HepG2 (cell line): ENCODE measurements around the gene SRSF10. TPM values are rescaled to one million over a fixed set of nuclear protein-coding genes. Genes with fewer than 3 reads are reported as not detected.

ENCODE experiments used
- ARID5B ChIP-seq: IDR thresholded peaks from 2 replicates; pipeline ENCODE4 v1.4.0; 2020; ENCODE audit warnings: mild to moderate bottlenecking, missing genetic modification reagents
- CC2D1A ChIP-seq: sonication (generic); formaldehyde crosslinking; IDR thresholded peaks from 2 replicates; pipeline ENCODE4 v1.8.1; 2023; ENCODE audit warnings: mild to moderate bottlenecking, missing genetic modification reagents
- DPF2 ChIP-seq: sonication (generic); formaldehyde crosslinking; IDR thresholded peaks from 2 replicates; pipeline ENCODE4 v1.4.0; 2020; ENCODE audit warnings: mild to moderate bottlenecking, low read depth, missing genetic modification reagents, borderline replicate concordance
- GATA4 ChIP-seq: sonication (generic); IDR thresholded peaks from 2 replicates; pipeline ENCODE4 v1.6.1; 2016; ENCODE audit warnings: antibody characterized with exemption, low read depth, borderline replicate concordance
- MED8 ChIP-seq: sonication (generic); formaldehyde crosslinking; IDR thresholded peaks from 2 replicates; pipeline ENCODE4 v1.8.1; 2023; ENCODE audit warnings: mild to moderate bottlenecking, missing genetic modification reagents; ENCODE audit not compliant: insufficient replicate concordance
- MIXL1 ChIP-seq: IDR thresholded peaks from 2 replicates; pipeline ENCODE4 v1.6.1; 2016
- NCOR1 ChIP-seq: fragments of 200-600 bp; sonication (generic); IDR thresholded peaks from 2 replicates; pipeline ENCODE4 v1.7.0; 2017; ENCODE audit warnings: antibody characterized with exemption, low read length, borderline replicate concordance
- SNAI1 ChIP-seq: sonication (generic); formaldehyde crosslinking; IDR thresholded peaks from 2 replicates; pipeline ENCODE4 v1.5.0; 2020; ENCODE audit warnings: mild to moderate bottlenecking, missing genetic modification reagents, borderline replicate concordance
- SOX5 ChIP-seq: IDR thresholded peaks from 2 replicates; pipeline ENCODE4 v1.6.1; 2016; ENCODE audit warnings: borderline replicate concordance
- TBP ChIP-seq: sonication (generic); formaldehyde crosslinking; IDR thresholded peaks from 2 replicates; pipeline ENCODE4 v1.5.0; 2020; ENCODE audit warnings: missing genetic modification reagents
- ZBTB49 ChIP-seq: sonication (generic); formaldehyde crosslinking; IDR thresholded peaks from 2 replicates; pipeline ENCODE4 v1.4.0; 2020; ENCODE audit warnings: missing genetic modification reagents, borderline replicate concordance
- ZNF350 ChIP-seq: sonication (generic); formaldehyde crosslinking; IDR thresholded peaks from 2 replicates; pipeline ENCODE4 v1.4.0; 2020; ENCODE audit warnings: mild to moderate bottlenecking, low read depth, missing genetic modification reagents, borderline replicate concordance
- ZNF672 ChIP-seq: sonication (generic); formaldehyde crosslinking; IDR thresholded peaks from 2 replicates; pipeline ENCODE4 v1.8.1; 2022; ENCODE audit warnings: missing genetic modification reagents
- ZNF674 ChIP-seq: sonication (generic); formaldehyde crosslinking; IDR thresholded peaks from 2 replicates; pipeline ENCODE4 v1.5.0; 2020; ENCODE audit warnings: low read depth, mild to moderate bottlenecking, missing genetic modification reagents
- ZNF749 ChIP-seq: sonication (generic); formaldehyde crosslinking; IDR thresholded peaks from 2 replicates; pipeline ENCODE4 v1.8.0; 2022; ENCODE audit warnings: mild to moderate bottlenecking, missing genetic modification reagents, moderate library complexity, borderline replicate concordance
- polyA plus RNA-seq, 8 experiments: library from polyadenylated mRNA; depleted of rRNA in 3 of 8; stranded (reverse) in 7 of 8; unstranded in 1 of 8; fragments of >200 nt; fragmentation: Illumina TruSeq in 4 of 8; extraction: Trizol in 4 of 8; gene quantifications; 2 replicates each; pipeline versions ENCODE4 v1.2.1 to v1.2.3, GENCODE V29; 2011 to 2016; ENCODE audit warnings: low read depth in 4 of 8, missing spikeins in 1 of 8, mixed read lengths in 1 of 8; ENCODE audit not compliant: insufficient read depth in 1 of 8
- total RNA-seq, 5 experiments: library from RNA; depleted of rRNA; stranded (reverse); fragments of >200 nt; fragmentation: Illumina TruSeq; extraction: Trizol; gene quantifications; 2 replicates each; pipeline ENCODE4 v1.2.3, GENCODE V29; 2016; ENCODE audit warnings: low read depth in 1 of 5
- TF ChIP-seq, protein P1 (sequence below): sonication (generic); formaldehyde crosslinking; IDR thresholded peaks from 2 replicates; pipeline ENCODE4 v1.8.0; 2022; ENCODE audit warnings: missing genetic modification reagents, mild to moderate bottlenecking, inconsistent platforms, borderline replicate concordance
- TF ChIP-seq, protein P2 (sequence below): sonication (generic); formaldehyde crosslinking; IDR thresholded peaks from 2 replicates; pipeline ENCODE4 v1.4.0; 2020; ENCODE audit warnings: missing genetic modification reagents

SRSF10 gene
- total and polyA plus RNA-seq, 2 of the 13 experiments (the other 11 are each of a cell fraction or from before 2014, with no cell fraction given): 126 to 186 TPM

DNA sequence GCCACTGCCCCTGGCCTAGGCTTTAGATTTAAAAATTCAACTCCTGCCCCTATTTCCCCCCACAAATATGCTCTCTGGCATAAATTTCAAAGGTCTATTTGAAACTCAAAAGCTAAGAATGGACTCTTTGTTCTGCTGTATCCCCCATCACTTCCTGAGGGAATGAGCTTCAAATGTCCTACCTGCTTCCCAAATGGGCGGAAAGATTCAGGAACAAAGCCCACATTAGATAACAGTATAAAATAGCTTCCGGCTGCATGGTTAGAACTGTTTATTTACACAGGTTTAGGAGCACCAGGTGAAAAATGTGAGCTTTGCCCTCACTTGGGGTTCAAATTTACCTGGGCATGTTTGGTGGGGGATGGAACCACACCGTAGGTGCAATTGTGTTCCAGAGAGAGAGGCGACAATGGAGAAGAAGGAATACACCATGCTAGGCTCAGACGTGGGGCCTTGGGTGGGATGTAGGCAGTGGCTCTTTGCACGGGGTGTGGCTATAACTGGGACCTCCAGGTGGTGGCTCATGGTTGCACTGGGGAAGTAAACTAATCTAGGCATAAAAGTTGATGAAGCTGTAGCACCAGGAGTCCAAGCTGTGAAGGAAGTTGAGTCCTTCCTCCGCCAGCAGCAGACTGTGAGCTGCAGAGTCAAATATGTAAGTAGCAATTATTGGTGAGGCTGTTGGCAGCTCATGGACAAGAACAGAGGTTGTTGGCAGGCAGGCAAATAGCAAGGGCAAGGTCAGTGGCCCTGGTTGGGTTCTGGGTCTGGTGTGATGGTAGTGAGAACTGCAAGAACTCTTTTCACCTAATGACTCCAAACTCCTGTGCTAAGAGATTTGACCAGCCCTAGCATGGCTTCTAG is 41.5 kb upstream of the SRSF10 start (continued):
- 0 out of 2 replicates have a peak, but pooled peaks have one; percentile 21 for TF ChIP-seq SNAI1
- peak; percentile 81 for TF ChIP-seq DPF2
- TF ChIP-seq, protein P1, sequence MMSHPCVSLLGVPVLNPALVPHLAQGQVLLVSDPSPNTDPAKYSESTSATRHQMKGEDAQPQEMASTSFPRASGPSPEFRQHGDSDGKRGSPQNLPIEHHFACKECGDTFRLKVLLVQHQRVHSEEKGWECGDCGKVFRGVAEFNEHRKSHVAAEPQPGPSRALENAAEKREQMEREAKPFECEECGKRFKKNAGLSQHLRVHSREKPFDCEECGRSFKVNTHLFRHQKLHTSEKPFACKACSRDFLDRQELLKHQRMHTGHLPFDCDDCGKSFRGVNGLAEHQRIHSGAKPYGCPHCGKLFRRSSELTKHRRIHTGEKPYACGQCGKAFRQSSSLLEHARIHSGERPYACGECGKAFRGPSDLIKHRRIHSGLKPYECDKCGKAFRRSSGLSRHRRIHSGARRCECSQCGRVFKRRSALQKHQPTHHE (CRISPR knock-in tag): peak; percentile 23; the same call in 1 of the 2 replicates
- TF ChIP-seq ZNF674 (CRISPR knock-in tag): 0 out of 2 replicates have a peak, but pooled peaks have one; percentile 77
- TF ChIP-seq, protein P2, sequence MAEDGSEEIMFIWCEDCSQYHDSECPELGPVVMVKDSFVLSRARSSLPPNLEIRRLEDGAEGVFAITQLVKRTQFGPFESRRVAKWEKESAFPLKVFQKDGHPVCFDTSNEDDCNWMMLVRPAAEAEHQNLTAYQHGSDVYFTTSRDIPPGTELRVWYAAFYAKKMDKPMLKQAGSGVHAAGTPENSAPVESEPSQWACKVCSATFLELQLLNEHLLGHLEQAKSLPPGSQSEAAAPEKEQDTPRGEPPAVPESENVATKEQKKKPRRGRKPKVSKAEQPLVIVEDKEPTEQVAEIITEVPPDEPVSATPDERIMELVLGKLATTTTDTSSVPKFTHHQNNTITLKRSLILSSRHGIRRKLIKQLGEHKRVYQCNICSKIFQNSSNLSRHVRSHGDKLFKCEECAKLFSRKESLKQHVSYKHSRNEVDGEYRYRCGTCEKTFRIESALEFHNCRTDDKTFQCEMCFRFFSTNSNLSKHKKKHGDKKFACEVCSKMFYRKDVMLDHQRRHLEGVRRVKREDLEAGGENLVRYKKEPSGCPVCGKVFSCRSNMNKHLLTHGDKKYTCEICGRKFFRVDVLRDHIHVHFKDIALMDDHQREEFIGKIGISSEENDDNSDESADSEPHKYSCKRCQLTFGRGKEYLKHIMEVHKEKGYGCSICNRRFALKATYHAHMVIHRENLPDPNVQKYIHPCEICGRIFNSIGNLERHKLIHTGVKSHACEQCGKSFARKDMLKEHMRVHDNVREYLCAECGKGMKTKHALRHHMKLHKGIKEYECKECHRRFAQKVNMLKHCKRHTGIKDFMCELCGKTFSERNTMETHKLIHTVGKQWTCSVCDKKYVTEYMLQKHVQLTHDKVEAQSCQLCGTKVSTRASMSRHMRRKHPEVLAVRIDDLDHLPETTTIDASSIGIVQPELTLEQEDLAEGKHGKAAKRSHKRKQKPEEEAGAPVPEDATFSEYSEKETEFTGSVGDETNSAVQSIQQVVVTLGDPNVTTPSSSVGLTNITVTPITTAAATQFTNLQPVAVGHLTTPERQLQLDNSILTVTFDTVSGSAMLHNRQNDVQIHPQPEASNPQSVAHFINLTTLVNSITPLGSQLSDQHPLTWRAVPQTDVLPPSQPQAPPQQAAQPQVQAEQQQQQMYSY (CRISPR knock-in tag): no peak
- TF ChIP-seq NCOR1: peak; percentile 89; the same call in 1 of the 2 replicates
- TF ChIP-seq ZNF350: peak; percentile 36
- no peak for TF ChIP-seq CC2D1A (CRISPR knock-in tag)
- TF ChIP-seq ZNF672 (CRISPR knock-in tag): no peak
- TF ChIP-seq ARID5B (CRISPR knock-in tag): peak; percentile 96
- TF ChIP-seq ZBTB49 (CRISPR knock-in tag): no peak; the same call in 1 of the 2 replicates
- no peak for TF ChIP-seq TBP
- peak; percentile 96; the same call in 1 of the 2 replicates for TF ChIP-seq GATA4
- peak; percentile 40; the same call in 1 of the 2 replicates for TF ChIP-seq ZNF749
- peak; percentile 94 for TF ChIP-seq MIXL1
- TF ChIP-seq SOX5 (CRISPR knock-in tag): peak; percentile 95
- TF ChIP-seq MED8 (CRISPR knock-in tag): peak; percentile 95
